Right lobe of liver (tissue), 4 donors: Measurements from ENCODE around the gene MYO1D.

Experiments
- POLR2A ChIP-seq: fragments of 450-650 bp; IDR thresholded peaks from one replicate; pipeline ENCODE4 v1.6.1; 2017; ENCODE audit warnings: antibody characterized with exemption, mild to moderate bottlenecking
- TF ChIP-seq, protein P1 (sequence below), 4 donors: fragments of 200-600 bp in 3 of 4; fragments of 450-650 bp in 1 of 4; IDR thresholded peaks; one replicate each; pipeline versions ENCODE4 v1.5.1 to v1.8.0; 2016 to 2022; ENCODE audit warnings: antibody characterized with exemption in 4 of 4, mild to moderate bottlenecking in 2 of 4
- donor health status: DM: no; HTN: no; CAD: no.
- donor health status: DM: no; HTN: no; CAD: no.
- donor health status: DM: no; HTN: yes; CAD: no.

DNA sequence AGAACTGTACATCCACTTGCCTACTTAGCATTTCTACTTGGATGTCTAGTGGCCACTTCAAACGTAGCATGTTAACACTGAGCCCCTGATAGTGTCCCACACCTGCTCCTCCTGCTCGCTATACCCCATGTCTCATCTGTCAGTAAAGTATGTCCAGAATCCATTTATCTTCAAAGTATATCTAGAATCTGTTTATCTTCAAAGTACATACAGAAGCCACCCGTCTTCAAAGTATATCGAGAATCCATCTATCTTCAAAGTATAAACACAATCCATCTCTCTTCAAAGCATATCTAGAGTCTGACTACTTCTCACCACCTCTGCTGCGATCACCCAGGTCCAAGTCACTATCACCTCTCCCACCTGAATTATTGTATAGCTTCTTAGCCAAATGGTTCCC is 43.8 kb downstream of the MYO1D start:
- no peak for TF ChIP-seq POLR2A
- TF ChIP-seq, protein P1, sequence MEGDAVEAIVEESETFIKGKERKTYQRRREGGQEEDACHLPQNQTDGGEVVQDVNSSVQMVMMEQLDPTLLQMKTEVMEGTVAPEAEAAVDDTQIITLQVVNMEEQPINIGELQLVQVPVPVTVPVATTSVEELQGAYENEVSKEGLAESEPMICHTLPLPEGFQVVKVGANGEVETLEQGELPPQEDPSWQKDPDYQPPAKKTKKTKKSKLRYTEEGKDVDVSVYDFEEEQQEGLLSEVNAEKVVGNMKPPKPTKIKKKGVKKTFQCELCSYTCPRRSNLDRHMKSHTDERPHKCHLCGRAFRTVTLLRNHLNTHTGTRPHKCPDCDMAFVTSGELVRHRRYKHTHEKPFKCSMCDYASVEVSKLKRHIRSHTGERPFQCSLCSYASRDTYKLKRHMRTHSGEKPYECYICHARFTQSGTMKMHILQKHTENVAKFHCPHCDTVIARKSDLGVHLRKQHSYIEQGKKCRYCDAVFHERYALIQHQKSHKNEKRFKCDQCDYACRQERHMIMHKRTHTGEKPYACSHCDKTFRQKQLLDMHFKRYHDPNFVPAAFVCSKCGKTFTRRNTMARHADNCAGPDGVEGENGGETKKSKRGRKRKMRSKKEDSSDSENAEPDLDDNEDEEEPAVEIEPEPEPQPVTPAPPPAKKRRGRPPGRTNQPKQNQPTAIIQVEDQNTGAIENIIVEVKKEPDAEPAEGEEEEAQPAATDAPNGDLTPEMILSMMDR (IDR thresholded peaks at IDR 0.05) = no peak
